Coronary artery (tissue), 2 donors: ENCODE data around the gene GNA15.

Experiments
- DNase-seq: peaks from one replicate; pipeline ENCODE4 v3.0.0-alpha.2; 2017; ENCODE audit warnings: low spot score
- H3K27ac ChIP-seq, 2 donors: fragments of 200-600 bp; sonication (generic); one replicate each; pipeline ENCODE4 v1.5.1; 2016 to 2019
- H3K4me3 ChIP-seq: fragments of 200-600 bp; sonication (generic); 2 replicates; pipeline ENCODE4 v1.5.1; 2016; ENCODE audit warnings: mild to moderate bottlenecking, moderate library complexity
- TF ChIP-seq, protein P1 (sequence below): fragments of 200-600 bp; sonication (generic); IDR thresholded peaks from one replicate; pipeline ENCODE4 v1.5.1; 2019; ENCODE audit warnings: antibody characterized with exemption

The GNA15 gene

DNA sequence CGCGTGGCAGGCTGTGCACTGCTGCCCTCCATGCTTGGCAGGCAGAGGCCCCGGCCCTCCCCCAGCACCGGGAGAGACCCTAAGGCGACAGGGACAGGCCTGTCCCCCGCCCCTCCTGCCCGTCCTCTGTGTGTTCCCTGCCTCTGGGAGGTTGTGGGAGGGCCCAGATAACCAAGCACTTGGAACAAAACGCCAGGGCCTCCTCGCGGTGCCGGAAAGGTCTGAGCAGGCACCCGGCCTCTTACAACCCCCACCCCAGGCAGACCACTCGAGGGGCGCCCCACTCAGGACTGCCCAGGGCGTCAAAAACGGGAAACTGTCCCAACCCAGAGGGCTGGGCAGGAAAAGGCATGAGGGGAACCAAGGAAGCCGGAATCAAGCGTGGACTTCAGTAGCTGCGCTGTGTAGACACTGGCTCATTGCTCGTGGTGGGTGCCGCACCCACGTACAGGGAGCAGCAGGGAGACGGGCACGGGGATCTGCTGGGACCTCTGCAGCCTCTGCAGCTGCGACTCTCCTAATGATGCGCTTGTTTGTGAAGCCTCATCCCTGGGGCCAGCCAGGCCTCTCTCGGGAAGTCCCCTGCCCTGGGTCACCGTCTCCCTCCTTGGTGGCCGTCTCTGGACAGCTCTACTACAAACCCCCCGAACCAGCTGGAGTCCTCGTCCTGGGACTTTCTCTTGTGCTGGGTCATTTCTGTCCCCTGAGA, 21.7 kb upstream of the GNA15 start:
- TF ChIP-seq, protein P1, sequence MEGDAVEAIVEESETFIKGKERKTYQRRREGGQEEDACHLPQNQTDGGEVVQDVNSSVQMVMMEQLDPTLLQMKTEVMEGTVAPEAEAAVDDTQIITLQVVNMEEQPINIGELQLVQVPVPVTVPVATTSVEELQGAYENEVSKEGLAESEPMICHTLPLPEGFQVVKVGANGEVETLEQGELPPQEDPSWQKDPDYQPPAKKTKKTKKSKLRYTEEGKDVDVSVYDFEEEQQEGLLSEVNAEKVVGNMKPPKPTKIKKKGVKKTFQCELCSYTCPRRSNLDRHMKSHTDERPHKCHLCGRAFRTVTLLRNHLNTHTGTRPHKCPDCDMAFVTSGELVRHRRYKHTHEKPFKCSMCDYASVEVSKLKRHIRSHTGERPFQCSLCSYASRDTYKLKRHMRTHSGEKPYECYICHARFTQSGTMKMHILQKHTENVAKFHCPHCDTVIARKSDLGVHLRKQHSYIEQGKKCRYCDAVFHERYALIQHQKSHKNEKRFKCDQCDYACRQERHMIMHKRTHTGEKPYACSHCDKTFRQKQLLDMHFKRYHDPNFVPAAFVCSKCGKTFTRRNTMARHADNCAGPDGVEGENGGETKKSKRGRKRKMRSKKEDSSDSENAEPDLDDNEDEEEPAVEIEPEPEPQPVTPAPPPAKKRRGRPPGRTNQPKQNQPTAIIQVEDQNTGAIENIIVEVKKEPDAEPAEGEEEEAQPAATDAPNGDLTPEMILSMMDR = no peak
- no peak for DNase-seq
- Histone ChIP-seq H3K27ac (no peak overlapping the region), H3K4me3 (no peak overlapping the region)

GRCh38 chr19:3114811-3115210, 21.0 kb upstream of the GNA15 start:
- H3K4me3 ChIP-seq = no peak overlapping the region
- no peak overlapping the region for H3K27ac ChIP-seq
- TF ChIP-seq, protein P1 = no peak
- no peak for DNase-seq

GRCh38 chr19:3115411-3115810, 20.4 kb upstream of the GNA15 start:
- DNase-seq = no peak

GRCh38 chr19:3115916-3116602, 19.8 kb upstream of the GNA15 start:
- no peak for DNase-seq
- TF ChIP-seq, protein P1 = no peak
- no peak overlapping the region for H3K27ac ChIP-seq

More at GRCh38 chr19:3115411-3115810, 20.4 kb upstream of the GNA15 start:
- TF ChIP-seq, protein P1 = no peak
- no peak overlapping the region for H3K27ac ChIP-seq
- H3K4me3 ChIP-seq = no peak overlapping the region

DNA sequence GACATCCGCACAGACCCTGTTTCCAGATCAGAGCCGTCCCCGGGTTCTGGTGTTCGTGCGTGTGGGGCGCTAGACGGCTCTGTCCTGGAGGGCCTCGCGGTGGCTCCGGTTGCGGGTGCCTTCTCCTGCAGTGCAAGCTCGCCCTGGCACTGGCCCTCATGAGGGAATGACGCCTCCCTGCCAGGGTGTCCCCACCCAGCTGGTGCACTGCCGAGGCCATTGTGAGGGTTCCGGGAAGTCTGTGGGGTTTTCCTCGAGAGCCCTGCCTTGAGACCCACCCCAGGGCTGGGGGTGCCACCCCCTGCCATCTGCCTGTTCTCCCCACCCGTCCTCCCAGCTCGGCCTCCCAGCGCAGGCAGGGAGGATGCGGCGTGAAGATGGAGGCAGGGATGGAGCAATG, 19.2 kb upstream of the GNA15 start:
- Histone ChIP-seq H3K27ac (no peak overlapping the region), H3K4me3 (no peak overlapping the region)
- DNase-seq = no peak
- TF ChIP-seq, protein P1 = no peak

More at GRCh38 chr19:3115916-3116602, 19.8 kb upstream of the GNA15 start:
- H3K4me3 ChIP-seq = no peak overlapping the region

DNA sequence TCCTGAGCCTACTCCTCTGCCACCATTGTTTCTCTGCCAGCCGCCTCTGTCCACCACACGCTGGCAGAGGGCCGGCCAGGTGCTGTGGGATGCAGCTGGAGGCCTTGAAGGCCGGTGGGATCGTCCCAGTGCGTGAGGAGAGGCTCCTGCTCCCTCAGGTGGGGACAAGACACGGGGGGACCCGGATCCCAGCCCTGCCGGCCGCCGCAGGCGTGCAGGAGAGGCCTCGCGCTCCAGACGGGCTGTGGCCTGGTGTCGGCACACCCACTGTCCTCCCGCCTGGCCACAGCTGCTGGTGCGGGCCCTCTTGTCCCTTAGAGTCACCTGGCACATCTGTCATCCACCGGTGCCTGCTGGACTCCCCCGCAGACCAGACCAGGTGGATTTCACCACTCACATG, 18.1 kb upstream of the GNA15 start:
- no peak overlapping the region for H3K27ac ChIP-seq
- TF ChIP-seq, protein P1 = no peak
- H3K4me3 ChIP-seq = no peak overlapping the region
- DNase-seq = no peak
